Parathyroid adenoma (tissue), 2 donors: ENCODE results near the gene AFMID.
"Not testable (repeated sequence)": the region's sequence is repeated elsewhere in the genome, so short reads cannot be mapped to it uniquely, and the experiment has no call there.

Experiments
- H2AFZ ChIP-seq: fragments of 300-600 bp; sonication (generic); one replicate; pipeline ENCODE4 v1.7.0; 2017; ENCODE audit warnings: antibody characterized with exemption, mild to moderate bottlenecking
- H3K27ac ChIP-seq: fragments of 300-600 bp; sonication (generic); one replicate; pipeline ENCODE4 v1.7.0; 2017
- H3K27me3 ChIP-seq: fragments of 300-600 bp; sonication (generic); one replicate; pipeline ENCODE4 v1.7.0; 2017; ENCODE audit warnings: low read length; ENCODE audit not compliant: control insufficient read depth, insufficient read depth
- H3K36me3 ChIP-seq: fragments of 300-600 bp; sonication (generic); one replicate; pipeline ENCODE4 v1.7.0; 2017; ENCODE audit warnings: low read length; ENCODE audit not compliant: control insufficient read depth, insufficient read depth
- H3K4me1 ChIP-seq: fragments of 300-600 bp; sonication (generic); one replicate; pipeline ENCODE4 v1.7.0; 2017; ENCODE audit warnings: control low read depth
- H3K4me2 ChIP-seq: fragments of 300-600 bp; sonication (generic); one replicate; pipeline ENCODE4 v1.7.0; 2017; ENCODE audit warnings: low read length
- H3K4me3 ChIP-seq: fragments of 300-600 bp; sonication (generic); one replicate; pipeline ENCODE4 v1.7.0; 2017; ENCODE audit warnings: low read depth, low read length
- H3K79me2 ChIP-seq: fragments of 300-600 bp; sonication (generic); one replicate; pipeline ENCODE4 v1.7.0; 2017; ENCODE audit warnings: control low read depth
- H3K9ac ChIP-seq: fragments of 300-600 bp; sonication (generic); one replicate; pipeline ENCODE4 v1.7.0; 2017; ENCODE audit warnings: mild to moderate bottlenecking
- H3K9me3 ChIP-seq: fragments of 300-600 bp; sonication (generic); one replicate; pipeline ENCODE4 v1.7.0; 2017; ENCODE audit warnings: low read length; ENCODE audit not compliant: control insufficient read depth
- CTCF ChIP-seq: fragments of 300-600 bp; sonication (generic); IDR thresholded peaks from one replicate; pipeline ENCODE4 v1.7.0; 2017; ENCODE audit warnings: antibody characterized with exemption, mild to moderate bottlenecking
- donor health status: primary hyperparathyroidism.

AFMID gene

DNA sequence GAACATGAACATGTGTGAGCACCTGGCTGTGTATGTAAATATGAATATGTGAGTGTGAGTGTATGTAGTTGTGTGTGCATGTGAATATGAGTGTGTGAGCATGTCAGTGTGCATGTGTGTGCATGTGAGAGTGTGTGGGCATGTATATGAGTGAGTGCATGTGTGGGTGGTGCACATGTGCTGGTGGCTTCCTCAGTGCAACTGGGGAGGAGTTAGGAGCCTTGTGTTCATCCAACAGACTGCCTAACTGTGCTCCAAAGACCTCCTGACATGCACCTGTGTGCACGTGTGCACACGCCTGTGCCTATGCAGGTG, 45.7 kb downstream of the AFMID start:
- H3K4me1 ChIP-seq = no peaks in the 10 kb centered on the region
- no peak overlapping the region for H3K27ac ChIP-seq
- H3K9me3 ChIP-seq = no peaks in the 10 kb centered on the region
- H3K27me3 ChIP-seq = peaks cover 7% of the 10 kb centered on the region
- H3K4me2 ChIP-seq = no peak overlapping the region
- H3K9ac ChIP-seq = no peak overlapping the region
- no peaks in the 10 kb centered on the region for H3K36me3 ChIP-seq
- TF ChIP-seq CTCF = no peak
- no peaks in the 10 kb centered on the region for H3K79me2 ChIP-seq
- no peak overlapping the region for H2AFZ ChIP-seq
- H3K4me3 ChIP-seq = no peak overlapping the region

DNA sequence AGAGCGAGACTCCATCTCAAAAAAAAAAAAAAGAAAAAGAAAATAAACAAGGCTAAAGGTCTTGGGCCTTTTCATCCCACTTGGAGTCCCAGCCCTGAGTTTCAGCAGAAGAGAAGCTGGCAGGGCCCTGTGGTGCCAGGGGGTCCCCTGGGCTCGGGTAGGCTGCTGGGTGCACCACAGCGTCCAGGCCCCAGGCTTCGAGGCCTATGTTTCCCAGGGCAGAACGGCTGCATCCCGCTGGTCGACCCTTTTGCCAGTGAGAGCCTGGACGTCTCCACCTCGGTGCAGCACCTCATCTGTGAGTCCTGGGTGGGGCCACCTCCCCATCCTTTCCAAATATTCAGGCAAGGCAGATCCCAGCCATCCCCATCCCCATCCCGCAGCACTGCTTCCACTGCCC, 46.5 kb downstream of the AFMID start:
- H3K79me2 ChIP-seq = no peaks in the 10 kb centered on the region
- no peak overlapping the region for H2AFZ ChIP-seq
- H3K27me3 ChIP-seq = peaks cover 7% of the 10 kb centered on the region
- no peak overlapping the region for H3K4me2 ChIP-seq
- no peaks in the 10 kb centered on the region for H3K4me1 ChIP-seq
- no peak for TF ChIP-seq CTCF
- H3K9ac ChIP-seq = no peak overlapping the region
- no peak overlapping the region for H3K27ac ChIP-seq
- H3K4me3 ChIP-seq = no peak overlapping the region
- no peaks in the 10 kb centered on the region for H3K36me3 ChIP-seq
- no peaks in the 10 kb centered on the region for H3K9me3 ChIP-seq

DNA sequence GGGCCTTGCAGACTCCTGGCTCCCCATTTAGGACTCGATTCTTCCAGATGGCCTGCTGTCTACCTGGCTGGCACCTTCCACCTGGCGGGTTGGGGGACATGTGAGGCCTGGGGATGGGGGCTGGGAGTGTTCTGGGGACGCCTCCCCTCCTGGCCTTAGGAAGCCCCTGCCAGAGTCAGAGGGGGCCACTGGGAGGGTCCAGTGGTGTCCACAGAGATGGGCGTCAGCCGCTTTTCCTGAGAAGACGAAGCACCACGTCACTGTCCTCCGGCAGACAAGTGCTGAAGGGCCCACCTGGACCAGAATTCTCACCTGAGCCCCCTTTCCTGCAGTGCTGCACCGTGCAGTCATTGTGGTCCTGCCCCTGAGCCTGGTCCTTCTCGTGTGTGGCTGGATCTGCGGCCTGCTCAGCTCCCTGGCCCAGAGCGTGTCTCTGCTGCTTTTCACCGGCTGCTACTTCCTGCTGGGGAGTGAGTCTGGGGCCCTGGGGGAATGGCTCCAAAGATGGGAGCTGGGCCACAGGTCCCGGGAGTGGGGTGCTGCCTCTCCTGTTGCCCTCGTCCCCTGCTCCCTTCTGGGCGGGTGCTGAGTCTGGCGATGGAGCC, 47.2 kb downstream of the AFMID start:
- H3K9me3 ChIP-seq = no peaks in the 10 kb centered on the region
- no peak for TF ChIP-seq CTCF
- no peaks in the 10 kb centered on the region for H3K79me2 ChIP-seq
- no peaks in the 10 kb centered on the region for H3K4me1 ChIP-seq
- H3K36me3 ChIP-seq = no peaks in the 10 kb centered on the region
- H3K27ac ChIP-seq = no peak overlapping the region
- no peak overlapping the region for H3K4me2 ChIP-seq
- no peak overlapping the region for H3K4me3 ChIP-seq
- peaks cover 7% of the 10 kb centered on the region for H3K27me3 ChIP-seq
- H3K9ac ChIP-seq = no peak overlapping the region
- no peak overlapping the region for H2AFZ ChIP-seq

GRCh38 chr17:78235022-78235421, 47.9 kb downstream of the AFMID start:
- H2AFZ ChIP-seq, H3K4me1 ChIP-seq: not testable (repeated sequence)

DNA sequence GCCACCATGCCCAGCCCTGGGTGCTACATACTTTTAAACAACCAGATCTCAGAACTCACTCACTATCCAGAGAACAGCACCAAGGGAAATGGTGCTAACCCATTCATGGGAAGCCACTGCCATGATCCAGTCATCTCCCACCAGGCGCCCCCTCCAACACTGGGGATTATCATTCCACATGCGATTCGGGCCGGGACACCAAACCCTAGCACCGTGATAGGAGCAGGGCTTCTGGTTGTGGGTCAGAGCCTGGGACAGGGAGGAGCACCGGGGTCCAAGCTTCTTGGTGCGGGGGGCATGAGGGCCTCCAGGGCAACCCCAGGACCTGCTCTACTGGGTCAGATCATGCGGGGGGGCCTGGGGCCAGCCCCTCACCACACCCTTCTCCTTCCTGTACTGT, 48.7 kb downstream of the AFMID start:
- H3K4me3 ChIP-seq = no peak overlapping the region
- H3K27ac ChIP-seq = no peak overlapping the region
- H3K79me2 ChIP-seq = no peaks in the 10 kb centered on the region
- no peak overlapping the region for H3K4me2 ChIP-seq
- H3K9me3 ChIP-seq = no peaks in the 10 kb centered on the region
- H3K36me3 ChIP-seq = no peaks in the 10 kb centered on the region
- no peak overlapping the region for H2AFZ ChIP-seq
- no peak overlapping the region for H3K9ac ChIP-seq
- no peak for TF ChIP-seq CTCF
- no peaks in the 10 kb centered on the region for H3K4me1 ChIP-seq
- peaks cover 7% of the 10 kb centered on the region for H3K27me3 ChIP-seq

More at GRCh38 chr17:78235022-78235421, 47.9 kb downstream of the AFMID start:
- H3K79me2 ChIP-seq, H3K9me3 ChIP-seq, H3K4me3 ChIP-seq, H3K4me2 ChIP-seq, H3K9ac ChIP-seq, H3K27me3 ChIP-seq, H3K27ac ChIP-seq, H3K36me3 ChIP-seq: not testable (repeated sequence)
